A549 (cell line): ENCODE data around the gene ANO2. TPM values are rescaled to one million over a fixed set of nuclear protein-coding genes. Genes with fewer than 3 reads are reported as not detected.

Experiments used
- ATAC-seq, 2 experiments: fragments of 200-7000 bp in 1 of 2; fragments of >200 bp in 1 of 2; cut with Nextera tagmentation in 1 of 2; cut with Tn5 transposase in 1 of 2; 3 replicates each; pipeline versions ENCODE4 v1.8.0 to v1.9.1; 2018 to 2020; ENCODE audit warnings: mild to moderate bottlenecking in 1 of 2, moderate library complexity in 1 of 2
- CTCF ChIA-PET: fragments of 300-600 bp; sonication (Branson Sonifier 250); formaldehyde crosslinking; extraction: SDS; loops from one replicate; lab custom pipeline; 2021; ENCODE audit warnings: antibody characterized with exemption, inconsistent platforms; lab: Yijun Ruan, JAX
- POLR2A ChIA-PET: fragments of 350-600 bp; formaldehyde crosslinking; extraction: SDS; loops from one replicate; lab custom pipeline; 2021; ENCODE audit warnings: antibody characterized with exemption, inconsistent platforms; lab: Yijun Ruan, JAX
- DNase-seq, 2 experiments: peaks; one replicate each; pipeline versions ENCODE4 v3.0.0 to v3.0.0-alpha.2; 2011 to 2016; ENCODE audit warnings: low read depth in 1 of 2, low spot score in 1 of 2
- FAIRE-seq: peaks from 2 replicates; lab custom pipeline; 2011; peaks lifted over from hg19 to GRCh38; lab: Jason Lieb, UNC
- H3K27ac ChIP-seq, 2 experiments: fragments of >200 bp; sonication (Bioruptor Twin); formaldehyde crosslinking; 3 replicates each; pipeline ENCODE4 v1.5.1; 2016 to 2017
- H3K4me1 ChIP-seq: fragments of >200 bp; sonication (Bioruptor Twin); formaldehyde crosslinking; 3 replicates; pipeline ENCODE4 v1.6.1; 2016
- H3K4me2 ChIP-seq: fragments of >200 bp; sonication (Bioruptor Twin); formaldehyde crosslinking; 3 replicates; pipeline ENCODE4 v1.6.1; 2016
- H3K4me3 ChIP-seq: fragments of >200 bp; sonication (Bioruptor Twin); formaldehyde crosslinking; 3 replicates; pipeline ENCODE4 v1.5.1; 2016
- H3K9me3 ChIP-seq: fragments of >200 bp; sonication (Bioruptor Twin); formaldehyde crosslinking; 3 replicates; pipeline ENCODE4 v1.6.1; 2016
- BHLHE40 ChIP-seq: IDR thresholded peaks from 2 replicates; pipeline ENCODE4 v1.6.1; 2012; ENCODE audit warnings: low read depth, low read length, inconsistent platforms
- CEBPB ChIP-seq, 2 experiments: fragments of >200 bp in 1 of 2; sonication (Bioruptor Twin) in 1 of 2; formaldehyde crosslinking in 1 of 2; IDR thresholded peaks; 2 replicates each; pipeline ENCODE4 v1.6.1; 2012 to 2016
- EHF ChIP-seq: fragments of 250-450 bp; sonication (Bioruptor Pico); IDR thresholded peaks from 2 replicates; pipeline ENCODE4 v1.5.0; 2020; ENCODE audit warnings: mild to moderate bottlenecking
- EP300 ChIP-seq, 2 experiments: fragments of >200 bp; sonication (Bioruptor Twin); formaldehyde crosslinking; IDR thresholded peaks; 2 replicates in 1 of 2; 3 replicates in 1 of 2; pipeline ENCODE4 v1.6.1; 2016 to 2017
- FOSL2 ChIP-seq, 2 experiments: fragments of 450-650 bp in 1 of 2; fragments of >200 bp in 1 of 2; sonication (Bioruptor Twin) in 1 of 2; formaldehyde crosslinking; IDR thresholded peaks; 2 replicates each; pipeline versions ENCODE4 v1.5.0 to v1.6.1; 2016 to 2020; ENCODE audit warnings: mild to moderate bottlenecking in 1 of 2, moderate library complexity in 1 of 2
- GATA3 ChIP-seq: IDR thresholded peaks from 2 replicates; pipeline ENCODE4 v1.6.1; 2012; ENCODE audit warnings: borderline replicate concordance
- HEYL ChIP-seq: fragments of 250-450 bp; sonication (Bioruptor Pico); IDR thresholded peaks from 2 replicates; pipeline ENCODE4 v1.8.0; 2021; ENCODE audit warnings: mild to moderate bottlenecking, moderate library complexity
- HOXB13 ChIP-seq: fragments of 250-450 bp; sonication (Bioruptor Pico); IDR thresholded peaks from 2 replicates; pipeline ENCODE4 v1.5.0; 2020; ENCODE audit warnings: low read depth, mild to moderate bottlenecking, moderate library complexity
- JUN ChIP-seq, 2 experiments: fragments of >200 bp; sonication (Bioruptor Twin); formaldehyde crosslinking; IDR thresholded peaks; 2 replicates in 1 of 2; 3 replicates in 1 of 2; pipeline ENCODE4 v1.6.1; 2016 to 2017
- JUNB ChIP-seq: fragments of >200 bp; sonication (Bioruptor Twin); formaldehyde crosslinking; IDR thresholded peaks from 2 replicates; pipeline ENCODE4 v1.6.1; 2016
- KDM1A ChIP-seq: fragments of 200-600 bp; sonication (generic); IDR thresholded peaks from 2 replicates; pipeline ENCODE4 v1.6.1; 2016; ENCODE audit warnings: low read depth, mild to moderate bottlenecking
- KDM5A ChIP-seq: fragments of 200-600 bp; sonication (generic); IDR thresholded peaks from 2 replicates; pipeline ENCODE4 v1.6.1; 2016; ENCODE audit warnings: antibody characterized with exemption, mild to moderate bottlenecking
- NPAS2 ChIP-seq: fragments of 250-450 bp; sonication (Bioruptor Pico); IDR thresholded peaks from 2 replicates; pipeline ENCODE4 v1.8.0; 2022; ENCODE audit warnings: mild to moderate bottlenecking, moderate library complexity, borderline replicate concordance
- PBX3 ChIP-seq: IDR thresholded peaks from 2 replicates; pipeline ENCODE4 v1.6.1; 2012
- POLR2A ChIP-seq: IDR thresholded peaks from 2 replicates; pipeline ENCODE4 v1.6.1; 2012; ENCODE audit warnings: mild to moderate bottlenecking, low read length
- RAD21 ChIP-seq, 2 experiments: fragments of >200 bp in 1 of 2; sonication (Bioruptor Twin) in 1 of 2; formaldehyde crosslinking in 1 of 2; IDR thresholded peaks in 1 of 2; conservative IDR thresholded peaks in 1 of 2; 2 replicates in 1 of 2; 3 replicates in 1 of 2; pipeline ENCODE4 v1.6.1; 2012 to 2018; ENCODE audit warnings: inconsistent platforms in 1 of 2
- RARB ChIP-seq: fragments of 250-450 bp; sonication (Bioruptor Pico); IDR thresholded peaks from 2 replicates; pipeline ENCODE4 v1.8.0; 2021; ENCODE audit warnings: mild to moderate bottlenecking, moderate library complexity
- RCOR1 ChIP-seq: fragments of 150-350 bp; IDR thresholded peaks from 2 replicates; pipeline ENCODE4 v1.6.1; 2014; ENCODE audit warnings: antibody characterized with exemption, low read length, low read depth
- TFCP2L1 ChIP-seq: fragments of 250-450 bp; sonication (Bioruptor Pico); IDR thresholded peaks from 2 replicates; pipeline ENCODE4 v1.5.0; 2021; ENCODE audit warnings: mild to moderate bottlenecking
- ZC3H11A ChIP-seq: fragments of 450-650 bp; IDR thresholded peaks from 2 replicates; pipeline ENCODE4 v1.6.1; 2014; ENCODE audit warnings: antibody characterized with exemption, mild to moderate bottlenecking
- ZNF302 ChIP-seq: fragments of 250-450 bp; sonication (Bioruptor Pico); IDR thresholded peaks from 2 replicates; pipeline ENCODE4 v1.9.0; 2021; ENCODE audit warnings: inconsistent platforms, mild to moderate bottlenecking, moderate library complexity
- WGBS: methylation state at CpG from one replicate; pipeline ENCODE4 v1.1.6; 2017; ENCODE audit errors: missing lambda C conversion rate; 5-methylcytosine and 5-hydroxymethylcytosine counted together
- polyA plus RNA-seq, 4 experiments: library from polyadenylated mRNA; depleted of rRNA in 3 of 4; stranded (reverse); fragments of >200 nt; fragmentation: RNase III in 1 of 4; extraction: RNeasy Plus Mini Kit Qiagen cat#74134 plus additional on column Dnase treatment in 1 of 4; gene quantifications; 2 replicates in 3 of 4; 3 replicates in 1 of 4; pipeline ENCODE4 v1.2.3, GENCODE V29; 2011 to 2017
- TF ChIP-seq, protein P1 (sequence below): fragments of 200-600 bp; sonication (generic); IDR thresholded peaks from 2 replicates; pipeline ENCODE4 v1.6.1; 2016; ENCODE audit warnings: antibody characterized with exemption, mild to moderate bottlenecking, moderate library complexity
- TF ChIP-seq, protein P2 (sequence below): fragments of >200 bp; sonication (Bioruptor Twin); formaldehyde crosslinking; IDR thresholded peaks from 3 replicates; pipeline ENCODE4 v1.6.1; 2016
- TF ChIP-seq, protein P3 (sequence below): fragments of 250-450 bp; sonication (Bioruptor Pico); IDR thresholded peaks from 2 replicates; pipeline ENCODE4 v1.5.0; 2021; ENCODE audit warnings: mild to moderate bottlenecking, moderate library complexity, borderline replicate concordance

Gene ANO2
- polyA plus RNA-seq, 2 of the 4 experiments (the other 2 are of a cell fraction) = not detected

GRCh38 chr12:5733136-5733755, 211.8 kb downstream of the ANO2 start:
- CTCF ChIA-PET = interaction anchor here (3.5 kb wide), 1 partner anchor 12 kb away, joined by 19 read pairs; no protein-coding TSS in a partner anchor
- no peak overlapping the region for H3K27ac ChIP-seq
- TF ChIP-seq, protein P1, sequence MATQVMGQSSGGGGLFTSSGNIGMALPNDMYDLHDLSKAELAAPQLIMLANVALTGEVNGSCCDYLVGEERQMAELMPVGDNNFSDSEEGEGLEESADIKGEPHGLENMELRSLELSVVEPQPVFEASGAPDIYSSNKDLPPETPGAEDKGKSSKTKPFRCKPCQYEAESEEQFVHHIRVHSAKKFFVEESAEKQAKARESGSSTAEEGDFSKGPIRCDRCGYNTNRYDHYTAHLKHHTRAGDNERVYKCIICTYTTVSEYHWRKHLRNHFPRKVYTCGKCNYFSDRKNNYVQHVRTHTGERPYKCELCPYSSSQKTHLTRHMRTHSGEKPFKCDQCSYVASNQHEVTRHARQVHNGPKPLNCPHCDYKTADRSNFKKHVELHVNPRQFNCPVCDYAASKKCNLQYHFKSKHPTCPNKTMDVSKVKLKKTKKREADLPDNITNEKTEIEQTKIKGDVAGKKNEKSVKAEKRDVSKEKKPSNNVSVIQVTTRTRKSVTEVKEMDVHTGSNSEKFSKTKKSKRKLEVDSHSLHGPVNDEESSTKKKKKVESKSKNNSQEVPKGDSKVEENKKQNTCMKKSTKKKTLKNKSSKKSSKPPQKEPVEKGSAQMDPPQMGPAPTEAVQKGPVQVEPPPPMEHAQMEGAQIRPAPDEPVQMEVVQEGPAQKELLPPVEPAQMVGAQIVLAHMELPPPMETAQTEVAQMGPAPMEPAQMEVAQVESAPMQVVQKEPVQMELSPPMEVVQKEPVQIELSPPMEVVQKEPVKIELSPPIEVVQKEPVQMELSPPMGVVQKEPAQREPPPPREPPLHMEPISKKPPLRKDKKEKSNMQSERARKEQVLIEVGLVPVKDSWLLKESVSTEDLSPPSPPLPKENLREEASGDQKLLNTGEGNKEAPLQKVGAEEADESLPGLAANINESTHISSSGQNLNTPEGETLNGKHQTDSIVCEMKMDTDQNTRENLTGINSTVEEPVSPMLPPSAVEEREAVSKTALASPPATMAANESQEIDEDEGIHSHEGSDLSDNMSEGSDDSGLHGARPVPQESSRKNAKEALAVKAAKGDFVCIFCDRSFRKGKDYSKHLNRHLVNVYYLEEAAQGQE = no peak
- TF ChIP-seq ZC3H11A (no peak), KDM1A (no peak), RAD21 (conservative IDR thresholded peaks at IDR 0.05 in 1 of 2, IDR thresholded peaks at IDR 0.05 in 1 of 2) (no peak), POLR2A (no peak), KDM5A (no peak), NPAS2 (CRISPR knock-in tag) (no peak), JUNB (no peak), PBX3 (no peak), EP300 (IDR thresholded peaks at IDR 0.05) (no peak), RCOR1 (no peak), HOXB13 (CRISPR knock-in tag) (no peak)
- TF ChIP-seq, protein P2, sequence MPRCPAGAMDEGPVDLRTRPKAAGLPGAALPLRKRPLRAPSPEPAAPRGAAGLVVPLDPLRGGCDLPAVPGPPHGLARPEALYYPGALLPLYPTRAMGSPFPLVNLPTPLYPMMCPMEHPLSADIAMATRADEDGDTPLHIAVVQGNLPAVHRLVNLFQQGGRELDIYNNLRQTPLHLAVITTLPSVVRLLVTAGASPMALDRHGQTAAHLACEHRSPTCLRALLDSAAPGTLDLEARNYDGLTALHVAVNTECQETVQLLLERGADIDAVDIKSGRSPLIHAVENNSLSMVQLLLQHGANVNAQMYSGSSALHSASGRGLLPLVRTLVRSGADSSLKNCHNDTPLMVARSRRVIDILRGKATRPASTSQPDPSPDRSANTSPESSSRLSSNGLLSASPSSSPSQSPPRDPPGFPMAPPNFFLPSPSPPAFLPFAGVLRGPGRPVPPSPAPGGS = no peak
- TF ChIP-seq, protein P3, sequence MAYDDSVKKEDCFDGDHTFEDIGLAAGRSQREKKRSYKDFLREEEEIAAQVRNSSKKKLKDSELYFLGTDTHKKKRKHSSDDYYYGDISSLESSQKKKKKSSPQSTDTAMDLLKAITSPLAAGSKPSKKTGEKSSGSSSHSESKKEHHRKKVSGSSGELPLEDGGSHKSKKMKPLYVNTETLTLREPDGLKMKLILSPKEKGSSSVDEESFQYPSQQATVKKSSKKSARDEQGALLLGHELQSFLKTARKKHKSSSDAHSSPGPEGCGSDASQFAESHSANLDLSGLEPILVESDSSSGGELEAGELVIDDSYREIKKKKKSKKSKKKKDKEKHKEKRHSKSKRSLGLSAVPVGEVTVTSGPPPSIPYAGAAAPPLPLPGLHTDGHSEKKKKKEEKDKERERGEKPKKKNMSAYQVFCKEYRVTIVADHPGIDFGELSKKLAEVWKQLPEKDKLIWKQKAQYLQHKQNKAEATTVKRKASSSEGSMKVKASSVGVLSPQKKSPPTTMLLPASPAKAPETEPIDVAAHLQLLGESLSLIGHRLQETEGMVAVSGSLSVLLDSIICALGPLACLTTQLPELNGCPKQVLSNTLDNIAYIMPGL (CRISPR knock-in tag) = no peak
- H3K4me1 ChIP-seq = no peaks in the 10 kb centered on the region
- no peaks in the 10 kb centered on the region for H3K9me3 ChIP-seq
- POLR2A ChIA-PET = no interaction called here
- H3K4me2 ChIP-seq = no peak overlapping the region
- FAIRE-seq (no peak), DNase-seq (no peak), ATAC-seq (no peak)
- no peak overlapping the region for H3K4me3 ChIP-seq
- 13% methylated on average over 11 of the region's 11 CpGs for WGBS

- no peak for TF ChIP-seq HEYL
- TF ChIP-seq CEBPB (IDR thresholded peaks at IDR 0.05) = no peak
- TF ChIP-seq FOSL2 (IDR thresholded peaks at IDR 0.05) = no peak
- no peak for TF ChIP-seq FOSL2 (CRISPR knock-in tag; IDR thresholded peaks at IDR 0.05)
- no peak for TF ChIP-seq EP300 (IDR thresholded peaks at IDR 0.05)
- no peak for TF ChIP-seq NPAS2 (CRISPR knock-in tag)
- no peak for TF ChIP-seq ZC3H11A
- TF ChIP-seq EHF (CRISPR knock-in tag) = no peak
- TF ChIP-seq RAD21 (conservative IDR thresholded peaks at IDR 0.05 in 1 of 2, IDR thresholded peaks at IDR 0.05 in 1 of 2) = no peak
- TF ChIP-seq GATA3 = no peak
- TF ChIP-seq BHLHE40 = no peak
- no peak for TF ChIP-seq TFCP2L1 (CRISPR knock-in tag)
- no peak for TF ChIP-seq RARB (CRISPR knock-in tag)
- TF ChIP-seq PBX3 = no peak
- TF ChIP-seq JUN (IDR thresholded peaks at IDR 0.05) = no peak
- no peak for TF ChIP-seq ZNF302 (CRISPR knock-in tag)
- TF ChIP-seq, all 56 proteins: peak for 0
- 32% methylated on average over 7 of the region's 7 CpGs for WGBS
- FAIRE-seq = no peak
- ChIA-PET POLR2A (no interaction called here), CTCF (no interaction called here)
- no peak overlapping the region for H3K4me3 ChIP-seq
- no peak overlapping the region for H3K4me2 ChIP-seq
- no peak for DNase-seq
- no peak overlapping the region for H3K27ac ChIP-seq
- no peaks in the 10 kb centered on the region for H3K4me1 ChIP-seq
- no peaks in the 10 kb centered on the region for H3K9me3 ChIP-seq
- no peak for ATAC-seq
Observed at GRCh38 chr12:5730962-5731361, 214.1 kb downstream of the ANO2 start.
